Kidney (tissue), 14 donors: ENCODE measurements around the gene CCDC7. TPM values are rescaled to one million over a fixed set of nuclear protein-coding genes. Genes with fewer than 3 reads are reported as not detected.

Experiments
- DNase-seq, 5 donors: peaks; one replicate each; pipeline ENCODE4 v3.0.0-alpha.2; 2013 to 2020
- FAIRE-seq: peaks from 2 replicates; lab custom pipeline; 2012; peaks lifted over from hg19 to GRCh38; lab: Jason Lieb, UNC
- H3K27ac ChIP-seq, 2 donors: one replicate each; pipeline ENCODE4 v1.7.0; 2013; ENCODE audit warnings: low read depth in 2 of 2, low read length in 2 of 2, inconsistent platforms in 1 of 2
- H3K27me3 ChIP-seq: one replicate; pipeline ENCODE4 v1.7.1; 2013; ENCODE audit warnings: low read length, inconsistent platforms; ENCODE audit not compliant: control insufficient read depth, insufficient read depth
- H3K36me3 ChIP-seq, 3 donors: one replicate each; pipeline versions ENCODE4 v1.7.0 to v1.7.1; 2013; ENCODE audit warnings: low read length in 3 of 3, control low read depth in 1 of 3, inconsistent platforms in 1 of 3; ENCODE audit not compliant: insufficient read depth in 3 of 3, control insufficient read depth in 2 of 3
- H3K4me1 ChIP-seq, 3 donors: one replicate each; pipeline versions ENCODE4 v1.7.0 to v1.7.1; 2013; ENCODE audit warnings: low read length in 3 of 3, inconsistent platforms in 1 of 3, low read depth in 1 of 3; ENCODE audit not compliant: control insufficient read depth in 2 of 3, insufficient read depth in 2 of 3
- H3K4me3 ChIP-seq, 3 donors: one replicate each; pipeline versions ENCODE4 v1.7.0 to v1.8.1; 2013; ENCODE audit warnings: low read length in 3 of 3, control low read depth in 1 of 3, inconsistent platforms in 1 of 3
- H3K9ac ChIP-seq, 3 donors: one replicate each; pipeline versions ENCODE4 v1.7.0 to v1.7.1; 2013; ENCODE audit warnings: low read length in 3 of 3, control low read depth in 1 of 3, inconsistent platforms in 1 of 3
- H3K9me3 ChIP-seq, 3 donors: one replicate each; pipeline versions ENCODE4 v1.7.0 to v1.7.1; 2013; ENCODE audit warnings: low read length in 3 of 3, control low read depth in 1 of 3, inconsistent platforms in 1 of 3; ENCODE audit not compliant: control insufficient read depth in 2 of 3, insufficient read depth in 1 of 3
- intact Hi-C: fragments of 100-400 bp; cut with DNase I; formaldehyde crosslinking; loops from one replicate; pipeline ENCODE4 v1.11.1; 2022
- polyA plus RNA-seq: library from polyadenylated mRNA; stranded (reverse); fragments of 350-450 nt; fragmentation: Illumina TruSeq; extraction: RNeasy Lipid Tissue Mini Kit (QIAGEN cat#74804); gene quantifications from one replicate; pipeline ENCODE4 v1.2.3, GENCODE V29; 2014; ENCODE audit warnings: low read depth, low replicate concordance; ENCODE audit not compliant: insufficient read depth
- total RNA-seq: library from RNA; stranded (reverse); fragmentation: NEBNext Ultra II Directional; extraction: Animal tissue kit (Norgen Biotek cat#: 25700); gene quantifications from one replicate; pipeline ENCODE4 v1.2.1, GENCODE V29; 2021
- TF ChIP-seq, protein P1 (sequence below): IDR thresholded peaks from 3 replicates; pipeline ENCODE4 v1.5.1; 2012; ENCODE audit warnings: mild to moderate bottlenecking, moderate library complexity, borderline replicate concordance; ENCODE audit not compliant: insufficient read depth; ENCODE audit errors: extremely low read depth
- donor health status: control.
- donor health status: control.
- donor health status: control.
- donor health status: control.
- donor health status: control.
- donor health status: DM: yes; HTN: yes; CAD: no.
- donor health status: Normal renal cell carcinoma (clear cell type).

The CCDC7 gene
- total and polyA plus RNA-seq, 2 donors from 2014 or later, result 0.84 to 28.0 TPM

- H3K4me1 ChIP-seq, result no peaks in the 10 kb centered on the region
- H3K36me3 ChIP-seq, result no peaks in the 10 kb centered on the region
- no peaks in the 10 kb centered on the region for H3K27me3 ChIP-seq
- no peak overlapping the region for H3K27ac ChIP-seq
- no peak overlapping the region for H3K4me3 ChIP-seq
- intact Hi-C loops, result no loop called here
- no peaks in the 10 kb centered on the region for H3K9me3 ChIP-seq
- TF ChIP-seq, protein P1, sequence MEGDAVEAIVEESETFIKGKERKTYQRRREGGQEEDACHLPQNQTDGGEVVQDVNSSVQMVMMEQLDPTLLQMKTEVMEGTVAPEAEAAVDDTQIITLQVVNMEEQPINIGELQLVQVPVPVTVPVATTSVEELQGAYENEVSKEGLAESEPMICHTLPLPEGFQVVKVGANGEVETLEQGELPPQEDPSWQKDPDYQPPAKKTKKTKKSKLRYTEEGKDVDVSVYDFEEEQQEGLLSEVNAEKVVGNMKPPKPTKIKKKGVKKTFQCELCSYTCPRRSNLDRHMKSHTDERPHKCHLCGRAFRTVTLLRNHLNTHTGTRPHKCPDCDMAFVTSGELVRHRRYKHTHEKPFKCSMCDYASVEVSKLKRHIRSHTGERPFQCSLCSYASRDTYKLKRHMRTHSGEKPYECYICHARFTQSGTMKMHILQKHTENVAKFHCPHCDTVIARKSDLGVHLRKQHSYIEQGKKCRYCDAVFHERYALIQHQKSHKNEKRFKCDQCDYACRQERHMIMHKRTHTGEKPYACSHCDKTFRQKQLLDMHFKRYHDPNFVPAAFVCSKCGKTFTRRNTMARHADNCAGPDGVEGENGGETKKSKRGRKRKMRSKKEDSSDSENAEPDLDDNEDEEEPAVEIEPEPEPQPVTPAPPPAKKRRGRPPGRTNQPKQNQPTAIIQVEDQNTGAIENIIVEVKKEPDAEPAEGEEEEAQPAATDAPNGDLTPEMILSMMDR, result no peak
- no peak for DNase-seq
- no peak for FAIRE-seq
- H3K9ac ChIP-seq, result no peak overlapping the region
These were observed 432.0 kb downstream of the CCDC7 start for GRCh38 chr10:32877915-32878314.

- DNase-seq, result no peak
- Histone ChIP-seq H3K9ac (no peak overlapping the region), H3K4me1 (no peaks in the 10 kb centered on the region), H3K4me3 (no peak overlapping the region), H3K36me3 (no peaks in the 10 kb centered on the region), H3K27me3 (no peaks in the 10 kb centered on the region), H3K9me3 (no peaks in the 10 kb centered on the region), H3K27ac (no peak overlapping the region)
- FAIRE-seq, result no peak
- TF ChIP-seq, protein P1, result no peak
- intact Hi-C loops, result no loop called here
These were observed 432.7 kb downstream of the CCDC7 start for GRCh38 chr10:32878646-32879045.

GRCh38 chr10:32882076-32882475 lies 436.1 kb downstream of the CCDC7 start:
- Histone ChIP-seq H3K4me3 (no peak overlapping the region), H3K27me3 (no peaks in the 10 kb centered on the region), H3K9ac (no peak overlapping the region), H3K27ac (no peak overlapping the region), H3K9me3 (no peaks in the 10 kb centered on the region), H3K4me1 (no peaks in the 10 kb centered on the region), H3K36me3 (no peaks in the 10 kb centered on the region)
- DNase-seq, result no peak
- intact Hi-C loops, result no loop called here
- TF ChIP-seq, protein P1, result no peak
- FAIRE-seq, result no peak

- Histone ChIP-seq H3K4me1 (no peaks in the 10 kb centered on the region), H3K9me3 (no peaks in the 10 kb centered on the region), H3K4me3 (no peak overlapping the region), H3K9ac (no peak overlapping the region), H3K27ac (no peak overlapping the region), H3K27me3 (no peaks in the 10 kb centered on the region), H3K36me3 (no peaks in the 10 kb centered on the region)
- no peak for FAIRE-seq
- intact Hi-C loops, result no loop called here
- TF ChIP-seq, protein P1, result no peak
- peak in 1 of 5 donors; percentile 58 for DNase-seq
These were observed 441.5 kb downstream of the CCDC7 start for GRCh38 chr10:32887481-32887880.
